Peyer's patch (tissue), 4 donors: Measurements from ENCODE around the gene G6PC3. TPM values are rescaled to one million over a fixed set of nuclear protein-coding genes. Genes with fewer than 3 reads are reported as not detected.
A peak's percentile ranks its signal among the peaks of the same experiment; 100 is the strongest.
"Not testable (repeated sequence)": the region's sequence is repeated elsewhere in the genome, so short reads cannot be mapped to it uniquely, and the experiment has no call there.

Experiments used
- DNase-seq, 3 donors: peaks; one replicate each; pipeline ENCODE4 v3.0.0-alpha.2; 2017 to 2019
- H3K27ac ChIP-seq, 4 donors: fragments of 200-600 bp; sonication (generic); one replicate each; pipeline ENCODE4 v1.5.1; 2016 to 2019
- H3K27me3 ChIP-seq, 2 donors: fragments of 200-600 bp; sonication (generic); one replicate each; pipeline ENCODE4 v1.5.1; 2019
- H3K36me3 ChIP-seq, 3 donors: fragments of 200-600 bp; sonication (generic); one replicate each; pipeline ENCODE4 v1.5.1; 2016 to 2019
- H3K4me1 ChIP-seq, 4 donors: fragments of 200-600 bp; sonication (generic); one replicate each; pipeline ENCODE4 v1.5.1; 2016 to 2019
- H3K4me3 ChIP-seq, 4 donors: fragments of 200-600 bp; sonication (generic); 1 replicate in 3 of 4; 2 replicates in 1 of 4; pipeline ENCODE4 v1.5.1; 2016 to 2019; ENCODE audit warnings: mild to moderate bottlenecking in 1 of 4
- H3K9me3 ChIP-seq, 4 donors: fragments of 200-600 bp; sonication (generic); one replicate each; pipeline ENCODE4 v1.5.1; 2016 to 2019; ENCODE audit warnings: mild to moderate bottlenecking in 1 of 4
- POLR2A ChIP-seq, 2 donors: fragments of 450-650 bp; IDR thresholded peaks; one replicate each; pipeline ENCODE4 v1.5.1; 2017; ENCODE audit warnings: antibody characterized with exemption in 2 of 2, mild to moderate bottlenecking in 2 of 2, moderate library complexity in 2 of 2
- total RNA-seq, 4 donors: library from RNA; depleted of rRNA; stranded (reverse); fragments of >200 nt; gene quantifications; one replicate each; pipeline ENCODE4 v1.1.0, GENCODE V29; 2016
- TF ChIP-seq, protein P1 (sequence below), 6 experiments: fragments of 450-650 bp in 4 of 6; fragments of 200-600 bp in 2 of 6; sonication (generic) in 1 of 6; IDR thresholded peaks; one replicate each; pipeline ENCODE4 v1.5.1; 2017 to 2019; ENCODE audit warnings: antibody characterized with exemption in 6 of 6, mild to moderate bottlenecking in 3 of 6, moderate library complexity in 1 of 6

Gene G6PC3
- total RNA-seq, 4 donors from 2014 or later, result 8.3 to 48.9 (median 33.8) TPM

DNA sequence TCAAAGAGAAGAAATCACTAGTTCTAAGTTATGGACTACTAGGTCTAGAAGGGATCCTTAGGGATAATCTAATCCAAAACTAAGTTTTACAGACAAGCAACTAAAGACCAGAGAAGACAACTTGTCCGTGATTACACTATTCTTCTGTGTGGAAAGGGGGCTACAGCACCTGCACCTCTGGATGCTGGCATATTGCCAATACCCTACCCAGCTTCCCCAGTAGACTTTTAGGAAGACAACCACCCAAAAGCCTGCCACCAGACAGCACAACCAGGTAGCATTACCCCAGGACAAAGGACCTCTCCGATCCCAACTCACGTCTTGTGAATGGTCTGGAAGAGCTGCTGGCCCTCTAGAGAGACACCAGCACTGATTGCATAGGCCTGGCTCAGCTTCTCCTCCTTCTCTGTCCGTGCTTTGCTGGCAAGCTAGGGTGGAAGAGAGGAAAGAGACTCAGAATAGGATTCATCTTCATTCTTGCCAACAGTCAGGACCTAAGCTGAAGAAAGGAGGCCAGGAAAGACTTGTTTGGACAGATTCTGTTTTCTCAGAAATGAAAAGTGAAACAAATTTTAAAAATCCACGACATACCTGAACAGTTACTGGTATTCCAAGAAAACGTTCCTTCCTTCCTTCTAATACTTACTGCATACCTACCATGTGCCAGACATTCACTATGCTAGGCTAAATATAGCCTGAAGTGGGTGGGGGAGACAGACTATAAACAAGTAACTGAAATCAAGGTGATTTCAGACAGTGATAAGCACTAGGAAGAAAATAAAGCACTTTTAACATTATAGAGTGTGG is 30.5 kb upstream of the G6PC3 start:
- Histone ChIP-seq H3K27me3 (no peaks in the 10 kb centered on the region), H3K4me3 (no peak overlapping the region), H3K9me3 (no peaks in the 10 kb centered on the region), H3K4me1 (peaks cover 0 to 20% (median 0%) of the 10 kb centered on the region in 4 donors), H3K36me3 (peaks cover 0 to 38% (median 0%) of the 10 kb centered on the region in 3 donors), H3K27ac (peak overlapping the region in 1 of 4 donors; percentile 40)
- DNase-seq, result no peak
- TF ChIP-seq POLR2A (IDR thresholded peaks at IDR 0.05), result no peak
- TF ChIP-seq, protein P1, sequence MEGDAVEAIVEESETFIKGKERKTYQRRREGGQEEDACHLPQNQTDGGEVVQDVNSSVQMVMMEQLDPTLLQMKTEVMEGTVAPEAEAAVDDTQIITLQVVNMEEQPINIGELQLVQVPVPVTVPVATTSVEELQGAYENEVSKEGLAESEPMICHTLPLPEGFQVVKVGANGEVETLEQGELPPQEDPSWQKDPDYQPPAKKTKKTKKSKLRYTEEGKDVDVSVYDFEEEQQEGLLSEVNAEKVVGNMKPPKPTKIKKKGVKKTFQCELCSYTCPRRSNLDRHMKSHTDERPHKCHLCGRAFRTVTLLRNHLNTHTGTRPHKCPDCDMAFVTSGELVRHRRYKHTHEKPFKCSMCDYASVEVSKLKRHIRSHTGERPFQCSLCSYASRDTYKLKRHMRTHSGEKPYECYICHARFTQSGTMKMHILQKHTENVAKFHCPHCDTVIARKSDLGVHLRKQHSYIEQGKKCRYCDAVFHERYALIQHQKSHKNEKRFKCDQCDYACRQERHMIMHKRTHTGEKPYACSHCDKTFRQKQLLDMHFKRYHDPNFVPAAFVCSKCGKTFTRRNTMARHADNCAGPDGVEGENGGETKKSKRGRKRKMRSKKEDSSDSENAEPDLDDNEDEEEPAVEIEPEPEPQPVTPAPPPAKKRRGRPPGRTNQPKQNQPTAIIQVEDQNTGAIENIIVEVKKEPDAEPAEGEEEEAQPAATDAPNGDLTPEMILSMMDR (IDR thresholded peaks at IDR 0.05), result no peak

DNA sequence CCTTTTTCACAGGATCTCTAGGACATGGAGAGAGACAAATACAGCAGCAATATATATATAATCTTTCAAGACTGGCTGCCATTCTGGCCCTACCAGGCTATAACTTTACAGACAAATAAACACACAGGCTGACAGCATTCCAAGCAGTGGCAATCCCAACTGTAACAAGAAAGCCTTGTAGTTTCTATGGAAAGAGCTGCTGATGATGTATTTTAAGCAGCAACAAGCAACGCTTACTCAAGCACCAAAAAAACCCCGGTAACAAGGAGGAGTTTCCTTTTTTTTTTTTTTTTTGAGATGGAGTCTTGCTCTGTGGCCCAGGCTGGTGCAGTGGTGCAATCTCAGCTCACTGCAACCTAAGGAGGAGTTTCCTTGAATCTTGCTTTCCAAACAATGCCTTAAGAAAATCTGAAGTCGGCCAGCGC is 27.3 kb upstream of the G6PC3 start:
- peak overlapping the region in 1 of 4 donors; percentile 62 for H3K27ac ChIP-seq
- H3K27me3 ChIP-seq, result no peaks in the 10 kb centered on the region
- peaks cover 0 to 20% (median 0%) of the 10 kb centered on the region in 4 donors for H3K4me1 ChIP-seq

DNA sequence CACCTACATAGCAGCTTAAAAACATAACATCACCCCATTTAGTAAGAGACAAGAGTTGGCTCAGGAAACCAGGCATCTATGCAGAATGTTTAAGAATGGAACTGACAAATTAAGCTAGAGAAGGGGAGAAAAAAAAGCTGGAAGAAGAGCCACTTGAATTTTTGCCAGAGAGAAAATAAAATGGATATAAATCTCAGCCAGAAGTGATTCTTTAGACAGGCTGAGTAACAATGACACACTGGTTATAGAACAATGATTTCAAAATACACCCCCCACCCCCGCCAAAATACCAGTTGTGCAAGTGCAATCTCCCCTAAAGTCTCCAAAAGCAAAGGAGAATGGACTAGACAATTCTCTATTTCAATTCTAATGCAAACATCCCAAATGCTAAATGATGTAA is 26.5 kb upstream of the G6PC3 start:
- H3K27me3 ChIP-seq, result no peaks in the 10 kb centered on the region
- no peaks in the 10 kb centered on the region for H3K9me3 ChIP-seq
- no peak for DNase-seq
- peaks cover 0 to 20% (median 0%) of the 10 kb centered on the region in 3 donors for H3K36me3 ChIP-seq
- TF ChIP-seq, protein P1 (IDR thresholded peaks at IDR 0.05), result no peak
- TF ChIP-seq POLR2A (IDR thresholded peaks at IDR 0.05), result no peak
- peaks cover 0 to 16% (median 0%) of the 10 kb centered on the region in 4 donors for H3K4me1 ChIP-seq
- no peak overlapping the region for H3K4me3 ChIP-seq
- peak overlapping the region in 1 of 4 donors; percentile 62 for H3K27ac ChIP-seq

More for the DNA sequence above, 27.3 kb upstream of the G6PC3 start:
- Histone ChIP-seq H3K36me3 (peaks cover 0 to 20% (median 0%) of the 10 kb centered on the region in 3 donors), H3K4me3 (no peak overlapping the region), H3K9me3 (no peaks in the 10 kb centered on the region)
- TF ChIP-seq, protein P1 (IDR thresholded peaks at IDR 0.05), result no peak
- DNase-seq, result no peak

DNA sequence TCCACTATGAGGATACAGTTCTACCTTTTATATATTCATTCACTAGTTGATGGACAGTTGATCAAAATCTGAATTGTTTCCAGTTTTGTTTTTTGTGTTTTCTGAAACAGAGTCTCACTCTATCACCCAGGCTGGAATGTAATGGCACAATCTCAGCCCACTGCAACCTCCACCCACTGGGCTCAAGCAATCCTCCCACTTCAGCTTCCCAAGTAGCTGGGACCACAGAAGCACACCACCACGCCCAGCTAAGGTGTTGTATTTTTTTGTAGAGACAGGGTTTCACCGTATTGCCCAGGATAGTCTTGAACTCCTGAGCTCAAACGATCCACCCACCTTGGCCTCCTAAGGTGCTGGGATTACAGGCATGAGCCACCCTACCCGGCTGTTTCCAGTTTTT is 25.0 kb upstream of the G6PC3 start:
- Histone ChIP-seq H3K27ac (no peak overlapping the region), H3K4me1 (peaks cover 0 to 11% (median 0%) of the 10 kb centered on the region in 4 donors), H3K4me3 (no peak overlapping the region), H3K9me3 (no peaks in the 10 kb centered on the region), H3K36me3 (peaks cover 0 to 26% (median 0%) of the 10 kb centered on the region in 3 donors), H3K27me3 (no peaks in the 10 kb centered on the region)
- no peak for TF ChIP-seq POLR2A (IDR thresholded peaks at IDR 0.05)
- TF ChIP-seq, protein P1 (IDR thresholded peaks at IDR 0.05), result no peak
- DNase-seq, result no peak

DNA sequence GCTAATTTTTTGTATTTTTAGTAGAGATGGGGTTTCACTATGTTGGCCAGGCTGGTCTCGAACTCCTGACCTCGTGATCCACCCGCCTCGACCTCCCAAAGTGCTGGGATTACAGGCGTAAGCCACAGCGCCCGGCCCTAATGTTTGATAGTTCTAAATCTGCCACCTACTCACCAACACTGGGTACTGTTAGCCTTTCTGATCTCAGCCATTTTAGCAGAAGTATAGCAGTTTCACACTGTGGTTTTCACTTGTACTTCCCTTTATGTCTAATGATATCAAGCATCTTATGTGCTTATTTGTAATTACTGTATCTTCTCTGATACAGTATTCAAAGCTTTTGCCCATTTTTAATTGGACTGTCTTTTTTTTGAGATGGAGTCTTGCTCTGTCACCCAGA is 23.6 kb upstream of the G6PC3 start:
- not testable (repeated sequence) for DNase-seq, H3K9me3 ChIP-seq, H3K27ac ChIP-seq, H3K27me3 ChIP-seq, H3K4me3 ChIP-seq, H3K4me1 ChIP-seq
- peaks cover 0 to 40% (median 0%) of the 10 kb centered on the region in 3 donors for H3K36me3 ChIP-seq

DNA sequence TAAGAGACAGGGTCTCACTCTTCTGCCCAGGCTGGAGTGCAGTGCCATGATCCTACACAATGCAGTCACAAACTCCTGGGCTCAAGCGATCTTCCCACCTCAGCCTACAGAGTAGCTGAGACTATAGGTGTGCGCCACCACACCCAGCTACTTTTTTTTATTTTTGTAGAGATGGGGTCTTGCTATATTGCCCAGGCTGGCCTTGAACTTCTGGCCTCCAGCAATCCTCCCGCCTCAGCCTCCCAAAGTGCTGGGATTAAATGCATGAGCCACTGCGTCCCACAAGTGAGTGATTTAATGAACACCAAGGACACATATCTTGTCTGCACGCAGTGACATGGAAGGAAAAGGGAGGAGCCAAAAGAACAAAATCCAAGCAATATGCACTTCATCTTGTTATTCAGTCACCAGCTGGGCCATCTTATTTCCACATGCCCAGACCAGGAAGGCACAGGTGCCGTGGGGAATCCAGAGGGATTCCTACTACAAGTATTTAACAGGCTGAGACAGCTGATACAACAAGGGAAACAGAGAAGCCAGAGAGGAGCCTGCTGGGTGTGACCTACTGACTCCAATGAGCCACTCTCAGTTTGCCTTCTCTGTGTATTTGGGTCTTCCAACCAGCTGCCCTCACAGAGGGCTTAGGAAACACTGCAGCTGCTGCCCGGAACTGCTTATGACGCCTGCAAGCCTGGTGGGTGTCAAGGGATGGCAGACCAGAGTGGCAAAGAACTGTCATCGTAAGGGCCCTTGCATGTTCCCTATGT is 21.1 kb upstream of the G6PC3 start:
- H3K27me3 ChIP-seq, result no peaks in the 10 kb centered on the region

More for the DNA sequence above, 21.1 kb upstream of the G6PC3 start:
- Histone ChIP-seq H3K27ac (no peak overlapping the region), H3K36me3 (peaks cover 0 to 59% (median 0%) of the 10 kb centered on the region in 3 donors), H3K4me3 (no peak overlapping the region), H3K4me1 (no peaks in the 10 kb centered on the region), H3K9me3 (no peaks in the 10 kb centered on the region)
- no peak for DNase-seq
- TF ChIP-seq, protein P1 (IDR thresholded peaks at IDR 0.05), result no peak
- TF ChIP-seq POLR2A (IDR thresholded peaks at IDR 0.05), result no peak
